ENCODE results near the gene CCDC89.
A peak's percentile ranks its signal among the peaks of the same experiment; 100 is the strongest.
"Not testable (repeated sequence)": the region's sequence is repeated elsewhere in the genome, so short reads cannot be mapped to it uniquely, and the experiment has no call there.

Gene CCDC89

GRCh38 chr11:85685125-85685819 lies 723 bp downstream of the CCDC89 start:
- no peak for DNase-seq (ENCODE audit: low read depth)

GRCh38 chr11:85682330-85683305 lies 3.4 kb downstream of the CCDC89 start:
- peak; percentile 49 for DNase-seq (ENCODE audit: low read depth)

- no peak for DNase-seq (ENCODE audit: low read depth)
Measured at GRCh38 chr11:85680897-85681296, 5.1 kb downstream of the CCDC89 start.

GRCh38 chr11:85679576-85679975 lies 6.4 kb downstream of the CCDC89 start:
- no peak for DNase-seq (ENCODE audit: low read depth)

- no peak for DNase-seq (ENCODE audit: low read depth)
Measured at GRCh38 chr11:85673393-85673792, 12.6 kb downstream of the CCDC89 start.

- no peak for DNase-seq (ENCODE audit: low read depth)
Measured at GRCh38 chr11:85672105-85672902, 13.7 kb downstream of the CCDC89 start.

GRCh38 chr11:85670949-85671663 lies 14.9 kb downstream of the CCDC89 start:
- DNase-seq (ENCODE audit: low read depth), result not testable (repeated sequence)

- no peak for DNase-seq (ENCODE audit: low read depth)
Measured at GRCh38 chr11:85668157-85668556, 17.8 kb downstream of the CCDC89 start.

GRCh38 chr11:85666687-85667086 lies 19.3 kb downstream of the CCDC89 start:
- DNase-seq (ENCODE audit: low read depth), result no peak

- DNase-seq (ENCODE audit: low read depth), result no peak
Measured at GRCh38 chr11:85665733-85666132, 20.3 kb downstream of the CCDC89 start.

- DNase-seq (ENCODE audit: low read depth), result peak; percentile 89
Measured at GRCh38 chr11:85664615-85665481, 21.1 kb downstream of the CCDC89 start, which contains the start of gene CREBZF. Gene CREBZF (minus strand): TSS chr11:85665129. CDS start chr11:85664875, 254 bp downstream.

GRCh38 chr11:85663753-85664614 lies 22.0 kb downstream of the CCDC89 start:
- DNase-seq (ENCODE audit: low read depth), result peak; percentile 84

GRCh38 chr11:85663080-85663752 lies 22.8 kb downstream of the CCDC89 start:
- no peak for DNase-seq (ENCODE audit: low read depth)

GRCh38 chr11:85661972-85662664 lies 23.9 kb downstream of the CCDC89 start:
- no peak for DNase-seq (ENCODE audit: low read depth)

- no peak for DNase-seq (ENCODE audit: low read depth)
Measured at GRCh38 chr11:85658180-85658579, 27.8 kb downstream of the CCDC89 start.

- DNase-seq (ENCODE audit: low read depth), result no peak
Measured at GRCh38 chr11:85656777-85657176, 29.2 kb downstream of the CCDC89 start.

- not testable (repeated sequence) for DNase-seq (ENCODE audit: low read depth)
Measured at GRCh38 chr11:85654343-85654742, 31.7 kb downstream of the CCDC89 start.

- no peak for DNase-seq (ENCODE audit: low read depth)
Measured at GRCh38 chr11:85652786-85653447, 33.1 kb downstream of the CCDC89 start.
